Activated CD8-positive, alpha-beta memory T cell treated with anti-CD3 and anti-CD28 coated beads, Interleukin-2, amount 50 U/mL, for 24 hours (primary cell): Measurements from ENCODE around the gene NONO.
"Not testable (repeated sequence)": the region's sequence is repeated elsewhere in the genome, so short reads cannot be mapped to it uniquely, and the experiment has no call there.

Source experiments
- DNase-seq: peaks from one replicate; pipeline ENCODE4 v3.0.0-alpha.2; 2020; ENCODE audit errors: extremely low read depth

NONO gene, protein sequence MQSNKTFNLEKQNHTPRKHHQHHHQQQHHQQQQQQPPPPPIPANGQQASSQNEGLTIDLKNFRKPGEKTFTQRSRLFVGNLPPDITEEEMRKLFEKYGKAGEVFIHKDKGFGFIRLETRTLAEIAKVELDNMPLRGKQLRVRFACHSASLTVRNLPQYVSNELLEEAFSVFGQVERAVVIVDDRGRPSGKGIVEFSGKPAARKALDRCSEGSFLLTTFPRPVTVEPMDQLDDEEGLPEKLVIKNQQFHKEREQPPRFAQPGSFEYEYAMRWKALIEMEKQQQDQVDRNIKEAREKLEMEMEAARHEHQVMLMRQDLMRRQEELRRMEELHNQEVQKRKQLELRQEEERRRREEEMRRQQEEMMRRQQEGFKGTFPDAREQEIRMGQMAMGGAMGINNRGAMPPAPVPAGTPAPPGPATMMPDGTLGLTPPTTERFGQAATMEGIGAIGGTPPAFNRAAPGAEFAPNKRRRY

DNA sequence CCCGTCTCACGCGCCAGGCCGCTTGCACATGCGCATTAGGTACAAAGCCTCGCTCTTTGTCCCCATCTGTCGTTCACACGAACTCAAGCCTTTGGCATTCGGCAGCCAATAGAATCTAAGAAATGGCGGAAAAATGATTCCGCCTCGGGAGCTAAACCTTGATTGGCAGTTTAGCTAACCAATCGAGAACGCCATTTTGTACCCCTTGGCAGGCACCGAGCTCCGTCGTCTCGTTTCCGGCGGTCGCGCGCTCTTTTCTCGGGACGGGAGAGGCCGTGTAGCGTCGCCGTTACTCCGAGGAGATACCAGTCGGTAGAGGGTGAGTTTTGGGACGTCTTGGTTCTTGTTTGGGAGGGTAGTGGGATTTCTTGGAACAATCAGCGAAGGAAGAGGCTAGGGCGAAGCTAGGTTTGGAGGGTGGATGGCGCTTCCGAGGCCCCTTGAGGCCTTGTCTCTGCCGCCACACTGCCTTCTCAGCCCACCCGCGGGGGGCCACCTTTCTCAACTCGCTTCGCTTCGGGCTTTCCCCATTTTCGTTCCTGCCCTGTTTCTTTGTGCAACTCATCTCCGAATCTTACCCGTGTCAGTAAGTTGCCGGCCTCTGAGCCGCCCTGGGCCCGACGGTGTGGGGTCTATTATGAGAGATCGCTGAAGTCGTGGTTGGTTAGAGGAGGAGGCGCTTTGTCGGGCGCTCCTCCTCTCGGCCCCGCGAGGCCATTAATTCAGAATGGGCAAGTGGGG is at the start of gene NONO:
TSS of gene NONO (plus strand) at position 233 of the 741 bp plus-strand sequence. CDS start 7,003 bp downstream, outside the sequence.
- DNase-seq, result peak; percentile 73

DNA sequence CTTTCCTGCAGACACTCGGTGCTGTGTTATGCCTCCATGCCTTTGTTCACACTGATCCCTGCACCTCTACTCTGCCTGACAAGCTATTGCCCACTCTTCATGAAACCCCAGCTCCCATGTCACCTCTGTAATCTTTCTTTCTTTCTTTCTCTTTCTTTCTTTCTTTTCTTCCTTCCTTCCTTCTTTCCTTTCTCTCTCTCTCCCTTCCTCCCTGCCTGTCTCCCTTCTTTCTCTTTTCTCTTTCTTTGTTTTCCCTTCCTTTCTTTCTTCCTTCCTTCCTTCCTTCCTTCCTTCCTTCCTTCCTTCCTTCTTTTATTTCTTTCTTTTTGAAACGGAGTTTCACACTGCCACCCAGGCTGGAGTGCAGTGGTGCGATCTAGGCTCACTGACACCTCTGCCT is 48.0 kb upstream of the NONO start:
- no peak for DNase-seq

DNA sequence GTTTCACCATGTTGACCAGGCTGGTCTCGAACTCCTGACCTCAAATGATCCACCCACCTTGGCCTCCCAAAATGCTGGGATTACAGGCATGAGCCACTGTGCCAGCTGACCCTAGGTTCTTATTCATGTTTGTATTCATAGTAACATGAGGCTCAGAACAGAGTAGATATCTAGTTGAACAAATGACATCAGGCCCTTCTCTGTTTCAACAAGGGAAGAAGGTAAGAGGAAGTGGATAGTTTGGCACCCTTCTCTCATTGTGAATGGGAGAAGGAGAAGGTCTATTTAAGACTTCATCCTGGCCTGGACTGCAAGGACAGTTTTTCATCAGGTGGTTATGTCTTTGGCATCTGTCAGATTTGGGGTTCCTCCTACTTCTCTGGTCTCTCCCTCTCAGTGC is 46.6 kb upstream of the NONO start:
- DNase-seq, result no peak

DNA sequence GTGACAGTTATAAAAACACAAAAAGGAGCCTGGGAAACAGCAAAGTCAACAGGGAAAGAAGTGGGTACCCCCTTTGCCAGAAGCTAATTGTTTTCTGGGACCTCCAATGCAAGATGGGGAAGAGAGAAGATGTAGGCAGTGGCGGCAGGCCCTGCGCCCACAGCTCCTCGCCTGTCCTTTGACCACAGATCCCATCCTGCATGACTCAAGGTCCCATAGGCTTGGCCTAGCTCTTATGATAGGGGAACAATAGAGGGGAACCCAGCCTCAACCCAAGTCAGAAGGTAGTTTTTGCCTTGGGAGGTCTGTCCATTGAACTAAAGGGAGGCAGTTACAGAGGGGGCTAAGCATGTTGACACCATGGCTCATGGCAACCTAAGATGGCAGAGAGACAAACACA is 43.7 kb upstream of the NONO start:
- no peak for DNase-seq

DNA sequence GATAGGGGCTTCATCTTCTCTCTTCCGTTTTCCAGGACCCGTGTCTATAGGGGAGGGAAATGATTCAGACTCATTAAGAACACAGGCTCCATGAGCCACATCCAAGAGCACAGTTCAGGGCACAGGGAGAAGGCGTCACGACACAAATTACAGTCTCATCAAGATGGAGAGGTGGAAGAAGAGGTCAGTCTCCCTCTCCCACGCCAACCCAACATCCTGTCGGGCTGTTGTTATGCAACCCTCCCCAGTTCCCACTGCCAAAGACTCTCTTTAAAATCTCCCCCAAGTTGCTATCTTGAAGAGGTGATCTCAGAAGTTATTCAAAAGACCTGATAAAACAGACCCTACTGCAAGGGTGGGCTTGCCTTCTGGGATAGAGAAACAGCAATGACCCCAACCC is 42.1 kb upstream of the NONO start:
- no peak for DNase-seq

DNA sequence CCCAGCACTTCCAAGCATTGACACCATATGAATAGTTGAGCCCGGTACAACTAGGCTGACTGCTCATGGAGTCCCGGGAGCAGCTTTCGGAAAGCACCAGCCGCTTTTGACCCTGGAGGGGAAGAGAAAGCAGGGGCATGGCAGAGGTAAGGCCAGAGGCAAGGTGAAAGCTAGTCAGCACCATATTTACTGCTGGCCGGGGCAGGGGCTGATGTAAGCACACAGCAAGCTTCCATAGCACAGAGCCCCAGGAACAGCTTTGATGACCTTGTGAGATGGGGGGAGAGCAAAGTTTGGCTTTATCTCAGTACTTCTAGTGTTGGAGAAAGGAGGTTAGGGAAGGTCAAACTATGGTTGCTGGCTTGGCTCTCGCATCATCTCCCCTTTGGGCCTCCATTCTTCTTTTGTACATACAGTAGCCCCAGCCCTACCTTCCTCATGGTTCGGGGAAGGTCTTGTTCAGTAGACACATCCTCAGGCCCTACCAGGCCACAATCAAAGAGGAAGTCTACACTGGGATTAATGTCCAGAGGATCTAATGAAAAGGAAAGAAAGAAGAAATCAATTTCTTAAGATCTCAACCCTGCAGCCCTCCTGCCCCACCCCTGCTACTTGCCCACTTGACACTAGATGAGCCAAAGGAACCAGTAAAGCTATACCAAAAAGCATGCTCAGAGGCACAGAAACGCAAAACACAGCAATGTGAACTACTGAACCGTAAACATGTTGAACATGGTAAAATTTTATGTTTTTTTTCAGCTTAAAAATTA is 38.9 kb upstream of the NONO start:
- no peak for DNase-seq

DNA sequence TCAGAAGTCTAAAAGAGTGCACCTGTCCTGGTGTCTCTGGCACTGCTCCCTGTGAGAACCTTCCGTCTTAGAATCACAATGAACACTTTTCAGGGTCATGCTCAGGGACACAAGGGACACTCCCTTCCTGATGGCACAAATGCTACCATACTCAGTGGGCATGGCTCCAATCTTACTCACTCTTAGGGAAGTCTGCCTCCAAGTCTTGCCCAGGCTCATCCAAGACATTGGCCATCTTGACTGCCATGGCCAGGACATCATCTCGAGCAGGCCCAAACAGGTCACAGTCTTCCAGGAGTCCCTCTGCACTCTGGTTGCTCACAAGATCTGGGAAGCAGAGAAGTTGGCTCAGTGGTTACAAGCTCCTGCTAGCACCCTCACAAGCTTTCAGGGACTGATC is 38.3 kb upstream of the NONO start:
- no peak for DNase-seq

DNA sequence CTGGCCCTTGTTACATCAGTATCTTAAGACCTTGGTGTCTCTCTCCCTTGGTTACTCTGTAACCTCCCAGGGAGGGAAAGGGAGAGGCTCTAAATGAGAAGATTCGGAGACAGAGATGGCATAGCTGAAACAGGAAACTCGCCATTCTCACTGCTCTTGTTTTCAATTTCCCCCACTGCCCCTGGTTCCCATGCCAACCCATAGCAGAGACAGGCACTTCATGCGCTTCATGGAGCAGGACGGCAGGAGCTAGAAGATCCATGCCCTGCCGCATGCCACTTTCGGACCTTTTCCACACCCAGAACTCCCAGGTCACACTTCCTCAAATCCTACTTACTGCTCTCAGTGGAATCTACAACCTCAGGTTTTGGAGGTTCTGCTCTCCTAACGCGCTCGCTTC is 32.6 kb upstream of the NONO start:
- DNase-seq, result no peak

DNA sequence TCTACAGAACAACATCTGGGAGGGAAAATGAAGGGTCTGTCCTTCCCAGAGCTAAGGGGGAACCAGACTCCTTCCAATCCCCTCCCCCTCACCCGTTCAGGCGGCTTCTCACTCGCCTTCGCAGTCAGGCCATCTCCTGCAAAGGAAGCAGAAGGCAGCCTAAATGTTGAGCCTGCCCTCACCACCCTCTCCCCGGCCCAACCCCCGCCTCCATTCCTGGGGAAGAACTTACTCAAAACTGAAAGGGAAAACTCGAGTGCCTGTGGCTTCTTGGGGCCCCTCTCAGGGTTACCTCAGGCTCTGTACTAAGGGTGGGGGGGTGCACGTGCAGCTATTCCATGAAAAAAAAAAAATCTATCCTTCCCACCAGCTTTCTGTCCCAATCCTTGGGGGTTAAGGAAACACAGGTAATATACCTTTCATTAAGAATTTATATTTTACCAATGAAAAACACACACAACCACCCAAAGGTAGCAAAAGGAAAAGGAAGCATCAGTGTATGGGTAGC is 31.9 kb upstream of the NONO start:
- DNase-seq, result no peak

DNA sequence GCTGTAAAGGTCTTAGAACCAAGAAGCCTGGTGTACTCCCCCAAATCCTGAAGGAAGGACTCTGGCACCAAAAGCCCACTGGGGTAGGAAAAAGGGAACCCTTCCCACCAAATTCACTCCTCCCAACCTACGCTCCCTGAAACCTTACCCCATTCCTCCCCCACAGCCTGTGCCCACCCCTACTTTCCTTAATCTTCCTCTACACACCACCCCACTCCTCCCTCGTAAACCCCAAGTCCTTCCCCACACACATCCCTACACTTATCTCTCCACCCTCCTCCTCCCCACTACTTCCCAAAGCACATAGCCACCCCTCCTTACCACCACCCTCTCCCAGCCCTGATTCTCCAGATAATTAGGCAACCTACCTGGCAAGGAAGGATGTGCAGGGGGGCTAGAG is 31.2 kb upstream of the NONO start:
- DNase-seq, result no peak

DNA sequence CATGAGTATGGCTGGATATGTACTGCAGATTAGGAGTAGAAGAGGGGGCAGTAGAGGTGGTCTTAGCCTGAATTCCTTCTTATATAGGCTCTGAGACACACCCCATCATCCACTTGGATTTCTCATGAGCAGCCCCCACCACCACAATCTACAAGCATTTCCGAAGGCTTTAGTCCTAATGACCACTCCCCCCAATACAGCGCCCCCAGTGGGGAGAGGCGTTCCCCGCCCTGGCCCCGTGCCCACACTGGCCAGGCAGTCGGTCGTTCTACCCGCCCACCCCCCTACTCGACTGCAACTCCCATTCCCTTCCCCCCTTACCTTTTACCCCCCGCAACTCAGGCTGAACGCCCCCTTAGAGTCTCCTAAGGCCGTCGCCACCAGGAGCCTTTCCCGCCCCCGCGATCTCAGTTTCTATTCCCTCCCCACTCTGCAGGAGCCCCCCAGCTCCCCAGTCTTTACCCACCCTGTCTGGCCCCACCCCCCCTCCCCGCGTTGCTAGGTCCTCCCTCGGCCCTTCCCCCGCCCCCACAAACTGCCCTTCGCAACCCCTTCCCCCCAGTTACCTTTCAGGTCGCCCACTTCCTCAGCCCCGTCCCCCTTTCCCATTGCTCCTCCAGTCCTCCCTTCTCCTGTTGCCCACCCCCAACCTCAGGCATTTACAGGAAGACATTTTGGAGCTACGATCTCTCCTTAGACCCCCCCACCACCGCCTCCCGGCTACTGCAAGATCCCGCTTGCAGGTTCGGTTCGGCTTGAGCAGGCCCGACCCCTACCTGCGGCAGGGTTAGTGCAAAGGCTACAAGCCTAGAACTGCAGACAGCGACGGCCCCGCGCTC is 30.0 kb upstream of the NONO start:
- no peak for DNase-seq

DNA sequence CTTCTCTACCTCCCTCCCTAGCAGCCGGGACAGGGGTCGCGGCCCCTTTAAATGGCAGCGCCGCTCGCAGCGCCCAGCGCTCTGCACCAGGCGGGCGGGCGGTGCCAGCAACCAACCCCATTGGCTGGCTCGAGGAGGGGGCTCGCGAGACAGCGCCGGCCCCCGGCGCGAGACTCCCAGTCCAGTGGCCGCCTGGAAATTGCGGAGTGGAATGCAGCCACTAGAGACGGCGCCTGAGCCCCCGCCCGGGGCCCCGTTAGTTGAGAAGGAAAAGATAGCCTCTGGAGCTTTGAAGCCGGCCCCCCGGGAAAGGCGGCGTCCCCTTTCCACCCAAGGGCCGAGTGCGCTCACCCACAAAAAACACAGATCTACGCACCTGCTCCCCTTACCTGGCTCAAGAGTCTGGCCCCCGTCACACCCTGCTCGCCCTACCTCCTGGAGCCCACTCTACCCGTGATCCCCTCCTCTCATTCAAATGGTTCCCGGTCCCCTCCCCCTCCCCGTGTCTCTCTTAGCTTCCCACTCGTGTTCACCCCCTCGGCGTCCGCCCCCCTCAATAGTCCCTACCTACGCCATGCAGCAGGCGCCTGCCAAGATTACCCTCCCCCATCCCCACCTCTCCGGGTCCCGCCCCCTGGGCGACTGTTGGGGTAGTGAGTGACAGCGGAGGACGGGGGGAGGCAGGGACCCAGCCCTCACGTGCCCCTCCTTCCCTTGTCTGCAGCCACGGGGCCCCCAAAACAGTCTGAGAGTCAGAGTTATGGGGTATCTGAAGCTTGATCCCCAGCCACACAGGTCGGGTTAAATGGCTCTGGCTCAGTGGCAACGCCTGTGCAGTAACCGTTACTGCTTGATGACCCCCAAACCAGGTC is 29.1 kb upstream of the NONO start, which contains the start of gene ZMYM3:
TSS of gene ZMYM3 (minus strand) at position 49 of the 872 bp plus-strand sequence. CDS start 885 bp downstream, outside the sequence.
- DNase-seq, result peak; percentile 39

DNA sequence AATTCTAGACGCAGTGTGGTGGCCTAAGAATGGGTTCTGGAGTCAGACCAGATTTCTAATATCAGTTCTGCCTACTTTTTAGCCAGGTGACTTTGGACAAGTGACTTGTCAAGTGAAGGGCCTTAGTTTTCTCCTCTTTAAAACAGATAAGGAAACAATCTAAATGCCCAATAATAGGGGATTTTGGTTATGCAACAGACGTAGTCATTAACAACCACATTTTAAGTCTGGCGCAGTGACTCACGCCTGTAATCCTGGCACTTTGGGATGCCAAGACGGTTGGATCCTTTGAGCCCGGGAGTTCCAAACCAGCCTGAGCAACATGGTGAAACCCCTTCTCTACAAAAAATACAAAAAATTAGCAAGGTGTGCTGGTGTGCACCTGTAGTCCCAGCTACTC is 27.4 kb upstream of the NONO start:
- DNase-seq, result no peak

DNA sequence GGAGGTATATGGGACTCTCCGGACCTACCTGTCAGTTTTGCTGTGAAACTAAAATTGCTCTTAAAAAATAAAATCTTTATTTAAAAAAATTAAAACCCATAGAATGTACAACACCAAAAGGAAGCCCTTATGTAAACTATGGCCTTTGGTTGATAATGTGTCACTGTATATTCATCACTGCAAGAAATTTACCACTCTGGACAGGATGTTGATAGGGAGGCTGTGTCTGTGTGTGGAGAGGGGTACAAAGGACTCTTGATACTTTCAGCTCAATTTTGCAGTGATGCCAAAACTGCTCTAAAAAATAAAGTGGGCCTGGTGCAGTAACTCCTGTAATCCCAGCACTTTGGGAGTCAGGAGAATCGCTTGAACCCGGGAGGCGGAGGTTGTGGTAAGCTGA is 26.6 kb upstream of the NONO start:
- DNase-seq, result no peak

DNA sequence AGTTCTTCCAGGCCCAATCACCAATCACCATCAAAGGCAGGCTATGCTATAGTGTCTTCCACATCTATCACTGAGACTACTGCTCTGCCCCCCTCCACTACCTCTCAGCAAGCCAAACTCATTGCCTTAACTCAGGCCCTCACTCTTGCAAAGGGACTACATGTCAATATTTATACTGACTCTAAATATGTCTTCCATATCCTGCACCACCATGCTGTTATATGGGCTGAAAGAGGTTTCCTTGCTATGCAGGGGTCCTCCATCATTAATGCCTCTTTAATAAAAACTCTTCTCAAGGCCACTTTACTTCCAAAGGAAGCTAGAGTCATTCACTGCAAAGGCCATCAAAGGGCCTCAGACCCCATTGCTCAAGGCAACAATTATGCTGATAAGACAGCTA is 14.8 kb upstream of the NONO start:
- DNase-seq, result not testable (repeated sequence)

DNA sequence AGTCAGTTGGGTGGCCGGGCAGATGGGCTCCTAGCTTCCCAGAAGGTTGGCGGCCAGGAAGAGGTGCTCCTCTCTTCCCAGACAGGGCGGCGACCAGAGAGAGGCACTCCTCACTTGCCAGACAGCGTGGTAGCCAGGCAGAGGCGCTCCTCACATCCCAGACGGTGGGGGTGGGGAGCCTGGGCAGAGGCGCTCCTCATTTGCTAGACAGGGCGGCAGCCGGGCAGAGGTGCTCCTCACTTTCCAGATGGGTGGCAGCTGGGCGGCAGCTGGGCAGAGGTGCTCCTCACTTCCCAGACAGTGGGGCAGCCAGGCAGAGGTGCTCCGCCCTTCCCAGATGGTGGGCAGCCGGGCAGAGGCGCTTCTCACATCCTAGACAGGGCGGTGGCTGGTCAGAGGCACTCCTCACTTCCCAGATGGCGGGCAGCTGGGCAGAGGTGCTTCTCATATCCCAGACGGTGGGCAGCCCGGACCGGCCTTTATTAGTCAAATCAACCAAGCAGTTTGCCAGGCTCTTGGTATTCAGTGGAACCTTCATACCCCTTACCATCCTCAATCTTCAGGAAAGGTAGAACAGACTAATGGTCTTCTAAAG is 13.5 kb upstream of the NONO start:
- DNase-seq, result no peak

DNA sequence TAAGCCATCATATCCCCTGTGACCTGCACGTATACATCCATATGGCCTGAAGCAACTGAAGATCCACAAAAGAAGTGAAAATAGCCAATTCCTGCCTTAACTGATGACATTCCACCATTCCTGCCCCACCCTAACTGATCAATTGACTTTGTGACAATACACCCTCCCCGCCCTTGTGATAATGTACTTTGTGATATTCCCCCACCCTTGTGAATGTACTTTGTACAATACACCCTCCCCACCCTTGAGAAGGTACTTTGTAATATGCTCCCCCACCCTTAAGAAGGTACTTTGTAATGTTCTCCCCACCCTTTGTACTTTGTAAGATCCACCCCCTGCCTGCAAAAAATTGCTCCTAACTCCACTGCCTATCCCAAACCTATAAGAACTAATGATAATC is 11.1 kb upstream of the NONO start:
- DNase-seq, result not testable (repeated sequence)

DNA sequence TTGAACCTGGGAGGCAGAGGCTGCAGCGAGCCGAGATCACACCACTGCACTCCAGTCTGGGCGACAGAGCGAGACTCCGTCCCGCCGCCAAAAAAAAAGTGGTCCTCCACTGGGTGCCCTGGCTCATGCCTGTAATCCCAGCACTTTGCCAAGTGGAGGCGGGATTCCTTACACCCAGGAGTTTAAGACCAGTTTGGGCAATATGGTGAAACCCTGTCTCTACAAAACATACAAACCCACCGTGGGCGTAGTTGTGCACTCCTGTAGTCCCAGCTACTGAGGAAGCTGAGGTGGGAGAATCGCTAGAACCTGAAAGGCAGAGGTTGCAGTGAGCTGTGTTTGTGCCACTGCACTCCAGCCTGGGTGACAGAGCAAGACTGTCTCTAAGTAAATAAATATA is 2.1 kb upstream of the NONO start:
- DNase-seq, result not testable (repeated sequence)

DNA sequence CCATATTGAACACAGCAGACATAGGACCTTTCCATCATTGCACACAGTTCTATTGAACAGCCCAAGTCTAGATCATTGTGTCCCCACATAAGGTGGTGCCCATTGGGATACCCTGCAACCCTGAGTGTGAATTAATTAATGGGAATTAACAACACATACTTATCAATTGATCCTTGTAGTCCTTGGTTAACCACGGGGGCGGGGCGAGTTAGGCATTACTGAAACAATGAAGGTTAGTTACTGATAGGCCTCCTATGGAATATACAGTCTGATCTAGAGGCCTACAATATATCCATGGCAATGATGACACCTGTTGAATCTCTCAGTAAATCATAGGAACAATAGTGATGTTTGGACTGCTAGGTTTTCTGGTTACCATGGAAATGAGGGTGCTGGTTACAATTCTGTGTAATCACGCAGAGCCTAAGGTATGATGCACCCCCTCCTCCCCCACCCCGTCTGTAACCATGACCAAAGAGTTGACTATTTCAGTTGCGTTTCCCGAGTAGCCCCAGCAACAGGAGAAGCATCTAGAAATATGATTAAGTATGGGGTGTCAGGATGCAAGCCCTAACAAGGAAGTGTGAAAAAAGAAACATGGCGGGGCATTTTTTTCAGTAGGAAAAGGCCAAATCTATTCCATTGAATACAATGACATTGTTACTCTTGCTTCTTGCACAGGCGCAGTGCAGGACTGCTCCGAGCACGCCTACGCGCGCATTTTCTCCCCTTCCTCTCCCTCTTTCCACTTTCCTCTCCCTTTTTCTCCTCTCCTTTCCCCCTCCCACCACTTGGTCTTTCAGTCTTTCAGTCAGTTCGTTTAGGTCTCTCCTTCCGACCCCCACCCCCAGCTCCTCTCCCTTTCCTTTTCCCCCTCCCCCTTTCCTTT is 677 bp upstream of the NONO start:
- DNase-seq, result peak; percentile 31
